Measurements from ENCODE around the gene SLC66A1. TPM values are rescaled to one million over a fixed set of nuclear protein-coding genes. Genes with fewer than 3 reads are reported as not detected.

Gene SLC66A1
- total and polyA plus RNA-seq, 9 donors, result 2.4 to 15.2 (median 10.4) TPM

GRCh38 chr1:19376428-19377372 is 64.6 kb downstream of the SLC66A1 start:
- H3K27me3 ChIP-seq, result no peaks in the 10 kb centered on the region
- no peaks in the 10 kb centered on the region for H3K9me3 ChIP-seq
- peaks cover 7% of the 10 kb centered on the region for H3K4me1 ChIP-seq (ENCODE audit: insufficient read depth)
- H3K27ac ChIP-seq, result no peak overlapping the region
- DNase-seq, result no peak
- H3K4me3 ChIP-seq, result no peak overlapping the region
- 93 to 96% (median 95%) methylated on average over 7 of the region's 7 CpGs for WGBS, 3 donors
- H3K36me3 ChIP-seq, result no peaks in the 10 kb centered on the region
- intact Hi-C loops (cut with DNase I), result no loop called here
- no peak for TF ChIP-seq POLR2A (IDR thresholded peaks at IDR 0.05)
- TF ChIP-seq EP300 (IDR thresholded peaks at IDR 0.05), result no peak
- no peak for TF ChIP-seq CTCF (IDR thresholded peaks at IDR 0.05)

- intact Hi-C loops (cut with DNase I), result no loop called here
- Histone ChIP-seq H3K4me1 (ENCODE audit: insufficient read depth) (peaks cover 5% of the 10 kb centered on the region), H3K9me3 (no peaks in the 10 kb centered on the region), H3K4me3 (no peak overlapping the region), H3K36me3 (no peaks in the 10 kb centered on the region), H3K27me3 (no peaks in the 10 kb centered on the region), H3K27ac (no peak overlapping the region)
- TF ChIP-seq POLR2A (IDR thresholded peaks at IDR 0.05) (no peak), EP300 (IDR thresholded peaks at IDR 0.05) (no peak), CTCF (IDR thresholded peaks at IDR 0.05) (no peak)
- DNase-seq, result no peak
- WGBS, 3 donors, result 86 to 90% (median 87%) methylated on average over 17 of the region's 17 CpGs
These were observed 65.9 kb downstream of the SLC66A1 start for GRCh38 chr1:19377812-19378718.

Small RNAs within 50 kb of the gene (small RNA-seq; reads per million reads assigned to genes)
- not detected for gene RNU6-1099P

Other genes with a start within 250 kb of the SLC66A1 start
- gene UBR4, start 102.1 kb upstream of the SLC66A1 start, total RNA-seq, result 100 to 1,000 TPM in 5 of 7 donors, 10 to 100 TPM in 2; 86.7 to 139 (median 120) TPM
- gene UBR4, start 102.1 kb upstream of the SLC66A1 start, polyA plus RNA-seq, result 100 to 1,000 TPM in 1 of 2 donors, 10 to 100 TPM in 1; 78.7 to 118 TPM
- 10 to 100 TPM; 22.5 to 53.9 (median 34.4) TPM for gene EMC1, start 60.8 kb upstream of the SLC66A1 start, total RNA-seq
- gene EMC1, start 60.8 kb upstream of the SLC66A1 start, polyA plus RNA-seq, result 10 to 100 TPM; 15.0 to 36.7 TPM
- 10 to 100 TPM; 14.3 to 49.1 (median 29.9) TPM for gene MRTO4, start 60.5 kb upstream of the SLC66A1 start, total RNA-seq
- 10 to 100 TPM; 23.2 to 25.3 TPM for gene MRTO4, start 60.5 kb upstream of the SLC66A1 start, polyA plus RNA-seq
- 1 to 10 TPM; 1.7 to 3.5 (median 2.0) TPM for gene AKR7A3, start 23.6 kb upstream of the SLC66A1 start, total RNA-seq
- gene AKR7A3, start 23.6 kb upstream of the SLC66A1 start, polyA plus RNA-seq, result under 1 TPM; 0.23 to 0.96 TPM
- 10 to 100 TPM; 44.6 to 83.6 (median 68.1) TPM for gene AKR7A2, start 182 bp upstream of the SLC66A1 start, total RNA-seq
- gene AKR7A2, start 182 bp upstream of the SLC66A1 start, polyA plus RNA-seq, result 10 to 100 TPM; 37.9 to 51.8 TPM
- 100 to 1,000 TPM in 5 of 7 donors, 10 to 100 TPM in 2; 85.0 to 347 (median 258) TPM for gene CAPZB, start 173.2 kb downstream of the SLC66A1 start, total RNA-seq
- 100 to 1,000 TPM; 253 to 391 TPM for gene CAPZB, start 173.2 kb downstream of the SLC66A1 start, polyA plus RNA-seq